Upper lobe of left lung (tissue), 6 donors: Measurements from ENCODE around the gene EFR3B. TPM values are rescaled to one million over a fixed set of nuclear protein-coding genes. Genes with fewer than 3 reads are reported as not detected.

Experiments used
- ATAC-seq, 2 donors: fragments of 200-7000 bp; cut with Tn5 transposase; one replicate each; pipeline ENCODE4 v1.9.1; 2022; ENCODE audit warnings: mild to moderate bottlenecking in 2 of 2, moderate library complexity in 2 of 2; ENCODE audit not compliant: low FRiP score in 2 of 2
- DNase-seq, 2 donors: peaks; one replicate each; pipeline ENCODE4 v3.0.0-alpha.2; 2019 to 2020
- H3K27ac ChIP-seq, 4 donors: fragments of 200-600 bp; sonication (generic); one replicate each; pipeline ENCODE4 v1.5.1; 2016 to 2019
- H3K27me3 ChIP-seq, 4 donors: fragments of 200-600 bp; sonication (generic); one replicate each; pipeline ENCODE4 v1.5.1; 2017 to 2019
- H3K36me3 ChIP-seq, 4 donors: fragments of 200-600 bp; sonication (generic); one replicate each; pipeline ENCODE4 v1.5.1; 2016 to 2019
- H3K4me1 ChIP-seq, 4 donors: fragments of 200-600 bp; sonication (generic); one replicate each; pipeline ENCODE4 v1.5.1; 2018 to 2019
- H3K4me3 ChIP-seq, 4 donors: fragments of 200-600 bp; sonication (generic); one replicate each; pipeline ENCODE4 v1.5.1; 2017 to 2019; ENCODE audit warnings: mild to moderate bottlenecking in 2 of 4, moderate library complexity in 1 of 4
- H3K9me3 ChIP-seq, 4 donors: fragments of 200-600 bp; sonication (generic); one replicate each; pipeline ENCODE4 v1.5.1; 2018 to 2019
- EP300 ChIP-seq, 4 donors: sonication (generic); formaldehyde crosslinking; IDR thresholded peaks; one replicate each; pipeline ENCODE4 v1.5.1; 2017; ENCODE audit warnings: antibody characterized with exemption in 4 of 4, control low read depth in 2 of 4
- POLR2A ChIP-seq, 4 donors: fragments of 450-650 bp; IDR thresholded peaks; one replicate each; pipeline ENCODE4 v1.5.1; 2016 to 2017; ENCODE audit warnings: antibody characterized with exemption in 4 of 4, mild to moderate bottlenecking in 2 of 4
- POLR2AphosphoS5 ChIP-seq, 2 donors: sonication (generic); formaldehyde crosslinking; IDR thresholded peaks; one replicate each; pipeline ENCODE4 v1.5.1; 2017; ENCODE audit warnings: antibody characterized with exemption in 2 of 2
- WGBS, 2 donors: methylation state at CpG; one replicate each; pipeline ENCODE4 v1.1.5; 2017 to 2018; 5-methylcytosine and 5-hydroxymethylcytosine counted together
- total RNA-seq, 6 donors: library from RNA; depleted of rRNA in 4 of 6; stranded (reverse); fragments of >200 nt in 4 of 6; gene quantifications; one replicate each; pipeline versions ENCODE4 v1.1.0 to v1.2.1, GENCODE V29; 2016 to 2021
- TF ChIP-seq, protein P1 (sequence below), 6 experiments: fragments of 450-650 bp in 4 of 6; fragments of 200-600 bp in 2 of 6; sonication (generic) in 2 of 6; IDR thresholded peaks; one replicate each; pipeline ENCODE4 v1.5.1; 2016 to 2019; ENCODE audit warnings: antibody characterized with exemption in 6 of 6
- donor health status: DM: no; HTN: no; CAD: no; lungs with moderate emphysema.
- donor health status: DM: no; HTN: yes; CAD: no; lungs with severe emphysema.

The EFR3B gene
- total RNA-seq, 6 donors from 2014 or later = 5.1 to 15.2 (median 9.5) TPM

DNA sequence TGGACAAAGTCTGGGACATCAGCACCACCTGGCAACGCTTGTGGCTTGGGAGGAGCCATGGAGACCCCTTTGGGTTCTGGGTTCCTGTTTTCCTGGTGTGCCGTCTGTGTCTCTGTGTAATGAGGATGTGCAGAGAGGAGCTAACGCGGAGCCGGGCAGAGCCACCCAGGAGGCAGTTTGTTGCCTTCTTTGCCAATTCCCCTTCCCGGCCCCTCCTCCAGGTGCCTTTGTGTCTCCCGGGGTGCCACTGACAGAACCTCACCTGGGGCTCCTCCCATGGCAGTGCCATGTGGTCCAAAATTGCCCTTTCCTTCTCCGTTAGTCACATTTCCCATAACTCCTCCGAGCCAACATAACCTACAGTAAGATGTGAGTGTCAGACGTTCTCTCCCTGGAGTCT lies 113.5 kb downstream of the EFR3B start:
- no peak overlapping the region for H3K27ac ChIP-seq
- no peaks in the 10 kb centered on the region for H3K36me3 ChIP-seq
- 79 to 94% methylated on average over 8 to 10 of the region's 10 CpGs for WGBS, 2 donors
- ATAC-seq = no peak
- no peak for DNase-seq
- H3K4me3 ChIP-seq = no peak overlapping the region
- TF ChIP-seq POLR2A (IDR thresholded peaks at IDR 0.05) = no peak
- TF ChIP-seq POLR2AphosphoS5 (IDR thresholded peaks at IDR 0.05) = no peak
- TF ChIP-seq, protein P1, sequence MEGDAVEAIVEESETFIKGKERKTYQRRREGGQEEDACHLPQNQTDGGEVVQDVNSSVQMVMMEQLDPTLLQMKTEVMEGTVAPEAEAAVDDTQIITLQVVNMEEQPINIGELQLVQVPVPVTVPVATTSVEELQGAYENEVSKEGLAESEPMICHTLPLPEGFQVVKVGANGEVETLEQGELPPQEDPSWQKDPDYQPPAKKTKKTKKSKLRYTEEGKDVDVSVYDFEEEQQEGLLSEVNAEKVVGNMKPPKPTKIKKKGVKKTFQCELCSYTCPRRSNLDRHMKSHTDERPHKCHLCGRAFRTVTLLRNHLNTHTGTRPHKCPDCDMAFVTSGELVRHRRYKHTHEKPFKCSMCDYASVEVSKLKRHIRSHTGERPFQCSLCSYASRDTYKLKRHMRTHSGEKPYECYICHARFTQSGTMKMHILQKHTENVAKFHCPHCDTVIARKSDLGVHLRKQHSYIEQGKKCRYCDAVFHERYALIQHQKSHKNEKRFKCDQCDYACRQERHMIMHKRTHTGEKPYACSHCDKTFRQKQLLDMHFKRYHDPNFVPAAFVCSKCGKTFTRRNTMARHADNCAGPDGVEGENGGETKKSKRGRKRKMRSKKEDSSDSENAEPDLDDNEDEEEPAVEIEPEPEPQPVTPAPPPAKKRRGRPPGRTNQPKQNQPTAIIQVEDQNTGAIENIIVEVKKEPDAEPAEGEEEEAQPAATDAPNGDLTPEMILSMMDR (IDR thresholded peaks at IDR 0.05) = no peak
- no peak for TF ChIP-seq EP300 (IDR thresholded peaks at IDR 0.05)
- no peaks in the 10 kb centered on the region for H3K4me1 ChIP-seq
- no peaks in the 10 kb centered on the region for H3K9me3 ChIP-seq
- H3K27me3 ChIP-seq = no peaks in the 10 kb centered on the region

DNA sequence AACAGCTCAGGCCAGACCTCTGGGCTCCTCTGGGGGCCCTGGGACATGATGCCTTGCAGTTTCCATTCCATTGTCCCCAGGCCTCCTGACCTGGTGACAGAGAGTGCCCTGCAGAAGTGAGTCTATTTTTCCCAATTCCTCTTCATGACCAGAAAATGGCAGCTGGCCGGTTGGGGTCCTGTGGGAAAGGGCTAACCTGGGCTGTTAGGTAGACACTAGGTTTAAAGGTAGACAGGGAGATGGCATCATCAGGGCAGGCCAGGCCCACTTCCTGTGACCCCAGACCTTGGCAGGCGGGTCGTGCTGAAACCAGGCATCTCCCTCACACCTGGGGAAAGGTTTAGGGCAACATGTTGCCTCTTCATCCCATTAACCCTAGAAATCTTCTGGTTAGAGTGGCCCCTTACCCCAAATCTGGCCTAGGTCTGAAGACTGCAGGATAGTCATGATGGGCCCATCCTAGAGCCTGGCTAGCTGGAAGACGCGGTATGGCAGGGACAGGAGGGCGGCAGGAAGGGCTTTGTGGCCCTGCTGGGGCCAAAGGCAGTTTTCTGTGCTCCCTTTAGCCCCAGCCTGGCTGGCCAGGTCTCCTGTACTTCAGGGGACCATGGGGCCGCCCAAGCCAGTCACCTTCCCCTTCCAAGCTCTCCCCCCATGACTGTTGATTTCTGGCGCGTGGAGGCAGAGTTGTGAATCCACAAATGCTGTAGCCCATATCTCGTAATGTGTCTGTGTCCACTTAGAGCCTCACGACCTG lies 116.4 kb downstream of the EFR3B start:
- DNase-seq (no peak), ATAC-seq (no peak)
- H3K36me3 ChIP-seq = no peaks in the 10 kb centered on the region
- no peak for TF ChIP-seq POLR2AphosphoS5 (IDR thresholded peaks at IDR 0.05)
- no peak for TF ChIP-seq EP300 (IDR thresholded peaks at IDR 0.05)
- no peak for TF ChIP-seq POLR2A (IDR thresholded peaks at IDR 0.05)
- TF ChIP-seq, protein P1 (IDR thresholded peaks at IDR 0.05) = no peak
- H3K27me3 ChIP-seq = no peaks in the 10 kb centered on the region
- 95 to 98% methylated on average over 9 to 11 of the region's 11 CpGs for WGBS, 2 donors
- no peaks in the 10 kb centered on the region for H3K9me3 ChIP-seq
- peaks cover 0 to 5% (median 0%) of the 10 kb centered on the region in 4 donors for H3K4me1 ChIP-seq
- no peak overlapping the region for H3K27ac ChIP-seq
- H3K4me3 ChIP-seq = no peak overlapping the region

DNA sequence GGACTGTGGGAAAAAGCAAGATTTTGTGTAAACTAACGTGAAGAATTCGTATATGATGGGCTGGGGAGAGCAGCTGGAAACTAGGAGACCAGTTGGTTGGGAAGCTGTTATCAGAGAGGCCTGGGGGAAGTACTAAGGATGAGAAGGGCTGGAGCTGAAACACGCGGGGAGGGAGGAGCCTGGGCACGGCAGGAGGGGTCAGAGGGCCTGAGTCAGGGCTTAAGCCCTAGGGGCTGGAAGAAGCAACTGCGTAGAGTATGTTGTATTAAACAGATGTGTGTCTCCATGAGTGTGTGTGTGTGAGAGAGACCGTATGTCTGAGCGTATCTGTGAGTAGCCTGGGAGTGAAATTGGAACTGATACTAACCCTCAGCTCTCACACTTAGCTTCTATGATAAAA lies 118.1 kb downstream of the EFR3B start:
- Histone ChIP-seq H3K27me3 (no peaks in the 10 kb centered on the region), H3K9me3 (no peaks in the 10 kb centered on the region), H3K36me3 (no peaks in the 10 kb centered on the region), H3K27ac (no peak overlapping the region), H3K4me1 (peaks cover 0 to 5% (median 0%) of the 10 kb centered on the region in 4 donors), H3K4me3 (no peak overlapping the region)
- DNase-seq (no peak), ATAC-seq (no peak)
- WGBS, 2 donors = 75 to 85% methylated on average over 8 of the region's 8 CpGs
- TF ChIP-seq EP300 (IDR thresholded peaks at IDR 0.05) (no peak), POLR2A (IDR thresholded peaks at IDR 0.05) (no peak), POLR2AphosphoS5 (IDR thresholded peaks at IDR 0.05) (no peak)
- TF ChIP-seq, protein P1 (IDR thresholded peaks at IDR 0.05) = no peak

DNA sequence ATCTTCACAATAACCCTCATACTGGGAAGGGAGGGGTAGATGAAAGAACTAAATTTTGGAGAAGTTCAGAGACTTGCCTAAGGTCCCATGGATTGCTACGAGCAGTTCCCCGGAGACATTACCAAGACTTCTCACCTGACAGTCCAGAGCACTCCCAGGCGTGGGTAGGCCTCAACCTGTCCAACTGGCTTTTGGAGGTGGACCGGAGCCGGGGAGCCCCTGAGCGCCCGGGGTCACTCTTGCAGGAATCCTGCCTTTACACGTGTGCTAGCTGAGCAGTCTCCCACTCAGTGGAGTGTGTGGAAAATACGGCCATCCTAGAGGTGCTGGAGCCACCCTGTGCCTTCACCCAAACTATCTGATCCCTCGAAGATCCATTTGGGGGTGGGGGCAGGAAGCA lies 118.5 kb downstream of the EFR3B start:
- ATAC-seq (no peak), DNase-seq (no peak)
- Histone ChIP-seq H3K9me3 (no peaks in the 10 kb centered on the region), H3K4me1 (peaks cover 0 to 5% (median 0%) of the 10 kb centered on the region in 4 donors), H3K27ac (no peak overlapping the region), H3K4me3 (no peak overlapping the region), H3K27me3 (no peaks in the 10 kb centered on the region), H3K36me3 (no peaks in the 10 kb centered on the region)
- 87 to 91% methylated on average over 7 to 10 of the region's 10 CpGs for WGBS, 2 donors
- TF ChIP-seq, protein P1 (IDR thresholded peaks at IDR 0.05) = no peak
- TF ChIP-seq POLR2AphosphoS5 (IDR thresholded peaks at IDR 0.05) = no peak
